Liver (tissue), 9 donors: ENCODE data around the gene KAZN. TPM values are rescaled to one million over a fixed set of nuclear protein-coding genes. Genes with fewer than 3 reads are reported as not detected.

Experiments used
- DNase-seq: peaks from one replicate; pipeline ENCODE4 v3.0.0-alpha.2; 2017; ENCODE audit warnings: low spot score
- H3K27ac ChIP-seq, 2 donors: one replicate each; pipeline ENCODE4 v1.7.0; 2013; ENCODE audit warnings: inconsistent platforms in 2 of 2, low read length in 2 of 2, control low read depth in 1 of 2, low read depth in 1 of 2, mild to moderate bottlenecking in 1 of 2
- H3K27me3 ChIP-seq, 4 donors: one replicate each; pipeline versions ENCODE4 v1.6.1 to v1.7.0; 2013; ENCODE audit warnings: low read length in 3 of 4, inconsistent platforms in 1 of 4, mild to moderate bottlenecking in 1 of 4, moderate library complexity in 1 of 4; ENCODE audit not compliant: control insufficient read depth in 4 of 4, insufficient read depth in 4 of 4
- H3K36me3 ChIP-seq, 4 donors: one replicate each; pipeline versions ENCODE4 v1.6.1 to v1.7.0; 2013; ENCODE audit warnings: low read length in 3 of 4, mild to moderate bottlenecking in 3 of 4, low read depth in 1 of 4, moderate library complexity in 1 of 4; ENCODE audit not compliant: control insufficient read depth in 4 of 4, insufficient read depth in 3 of 4
- H3K4me1 ChIP-seq, 4 donors: one replicate each; pipeline versions ENCODE4 v1.6.1 to v1.7.0; 2013; ENCODE audit warnings: low read length in 3 of 4, mild to moderate bottlenecking in 3 of 4, moderate library complexity in 1 of 4; ENCODE audit not compliant: control insufficient read depth in 4 of 4, insufficient read depth in 4 of 4
- H3K4me3 ChIP-seq, 3 donors: one replicate each; pipeline versions ENCODE4 v1.6.1 to v1.7.0; 2013; ENCODE audit warnings: low read length in 3 of 3, control low read depth in 1 of 3, low read depth in 1 of 3, mild to moderate bottlenecking in 1 of 3
- H3K9ac ChIP-seq, 2 donors: one replicate each; pipeline ENCODE4 v1.7.0; 2013; ENCODE audit warnings: low read length in 2 of 2, mild to moderate bottlenecking in 2 of 2, moderate library complexity in 2 of 2, control low read depth in 1 of 2, low read depth in 1 of 2
- H3K9me3 ChIP-seq, 4 donors: one replicate each; pipeline versions ENCODE4 v1.6.1 to v1.7.0; 2013; ENCODE audit warnings: low read length in 3 of 4; ENCODE audit not compliant: control insufficient read depth in 4 of 4
- EGR1 ChIP-seq, 2 donors: IDR thresholded peaks; 2 replicates each; pipeline ENCODE4 v1.6.1; 2016 to 2018; ENCODE audit warnings: antibody characterized with exemption in 2 of 2, low read depth in 2 of 2
- FOXA1 ChIP-seq: IDR thresholded peaks from 2 replicates; pipeline ENCODE4 v1.6.1; 2016; ENCODE audit warnings: antibody characterized with exemption
- FOXA2 ChIP-seq: IDR thresholded peaks from 2 replicates; pipeline ENCODE4 v1.6.1; 2016; ENCODE audit warnings: antibody characterized with exemption
- GABPA ChIP-seq, 2 donors: IDR thresholded peaks in 1 of 2; conservative IDR thresholded peaks in 1 of 2; 2 replicates each; pipeline ENCODE4 v1.6.1; 2016; ENCODE audit warnings: antibody characterized with exemption in 2 of 2, mild to moderate bottlenecking in 1 of 2, moderate library complexity in 1 of 2
- HNF4A ChIP-seq, 2 donors: conservative IDR thresholded peaks; 2 replicates each; pipeline ENCODE4 v1.6.1; 2016; ENCODE audit warnings: antibody characterized with exemption in 2 of 2, mild to moderate bottlenecking in 2 of 2
- HNF4G ChIP-seq: IDR thresholded peaks from 2 replicates; pipeline ENCODE4 v1.6.1; 2016; ENCODE audit warnings: antibody characterized with exemption
- JUND ChIP-seq, 2 donors: IDR thresholded peaks; 2 replicates each; pipeline ENCODE4 v1.6.1; 2016; ENCODE audit warnings: antibody characterized with exemption in 2 of 2
- NR2F2 ChIP-seq: IDR thresholded peaks from 2 replicates; pipeline ENCODE4 v1.6.1; 2016; ENCODE audit warnings: antibody characterized with exemption
- RAD21 ChIP-seq, 2 donors: IDR thresholded peaks; 2 replicates each; pipeline ENCODE4 v1.6.1; 2016; ENCODE audit warnings: antibody characterized with exemption in 2 of 2, mild to moderate bottlenecking in 2 of 2
- RXRA ChIP-seq, 2 donors: IDR thresholded peaks; 2 replicates each; pipeline ENCODE4 v1.6.1; 2017 to 2018; ENCODE audit warnings: antibody characterized with exemption in 2 of 2, mild to moderate bottlenecking in 1 of 2
- SP1 ChIP-seq: IDR thresholded peaks from 2 replicates; pipeline ENCODE4 v1.6.1; 2018; ENCODE audit warnings: antibody characterized with exemption, mild to moderate bottlenecking
- TAF1 ChIP-seq: conservative IDR thresholded peaks from 2 replicates; pipeline ENCODE4 v1.6.1; 2016; ENCODE audit warnings: antibody characterized with exemption, mild to moderate bottlenecking
- YY1 ChIP-seq: IDR thresholded peaks from 2 replicates; pipeline ENCODE4 v1.6.1; 2016; ENCODE audit warnings: antibody characterized with exemption, mild to moderate bottlenecking
- WGBS: extraction: QIAGEN DNeasy Blood & Tissue Kit; methylation state at CpG from one replicate; pipeline ENCODE4 v1.1.7; 2013; 5-methylcytosine and 5-hydroxymethylcytosine counted together
- polyA plus RNA-seq, 2 donors: library from polyadenylated mRNA; stranded (reverse) in 1 of 2; unstranded in 1 of 2; fragments of 200-250 nt in 1 of 2; fragments of >200 nt in 1 of 2; fragmentation: Nextera tagmentation in 1 of 2; extraction: Ambion mirVana in 1 of 2; gene quantifications; one replicate each; pipeline versions ENCODE4 v1.2.1 to v1.2.3, GENCODE V29; 2013 to 2015
- total RNA-seq, 2 donors: library from RNA; depleted of rRNA; stranded (reverse); fragments of >200 nt; gene quantifications; one replicate each; pipeline ENCODE4 v1.2.3, GENCODE V29; 2014
- TF ChIP-seq, protein P1 (sequence below): fragments of 150-350 bp; IDR thresholded peaks from 2 replicates; pipeline ENCODE4 v1.5.1; 2017; ENCODE audit warnings: improper control_type of control experiment, low read depth, low read length; ENCODE audit not compliant: missing input control
- TF ChIP-seq, protein P2 (sequence below): IDR thresholded peaks from 2 replicates; pipeline ENCODE4 v1.6.1; 2016; ENCODE audit warnings: antibody characterized with exemption
- TF ChIP-seq, protein P3 (sequence below): IDR thresholded peaks from 2 replicates; pipeline ENCODE4 v1.6.1; 2016; ENCODE audit warnings: antibody characterized with exemption
- TF ChIP-seq, protein P4 (sequence below): IDR thresholded peaks from 2 replicates; pipeline ENCODE4 v1.6.1; 2016; ENCODE audit warnings: antibody characterized with exemption, mild to moderate bottlenecking
- TF ChIP-seq, protein P5 (sequence below): IDR thresholded peaks from 2 replicates; pipeline ENCODE4 v1.6.1; 2016; ENCODE audit warnings: antibody characterized with exemption
- donor health status: healthy.
- donor health status: healthy.
- donor health status: healthy.
- donor health status: healthy.
- donor health status: healthy.

KAZN gene
- total and polyA plus RNA-seq, 4 donors: 1.9 to 6.9 (median 2.4) TPM

DNA sequence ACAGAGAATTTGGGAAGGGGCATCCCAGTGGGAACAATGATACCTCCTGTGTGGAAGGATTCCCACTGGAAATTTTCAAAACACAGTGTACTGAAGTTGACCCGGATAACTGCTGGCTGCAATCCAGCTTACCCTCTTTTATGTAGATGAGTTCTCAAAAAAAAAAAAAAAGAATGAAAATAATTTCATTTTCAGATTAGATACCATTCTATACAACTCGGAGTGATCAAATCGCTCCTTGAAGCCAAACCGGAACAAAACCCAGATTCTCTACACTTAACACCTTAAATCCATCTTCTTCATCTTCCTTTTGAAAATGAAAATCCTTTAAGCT is 69.1 kb downstream of the KAZN start:
- H3K9me3 ChIP-seq: no peaks in the 10 kb centered on the region
- H3K4me1 ChIP-seq: no peaks in the 10 kb centered on the region
- DNase-seq: no peak
- TF ChIP-seq, protein P1, sequence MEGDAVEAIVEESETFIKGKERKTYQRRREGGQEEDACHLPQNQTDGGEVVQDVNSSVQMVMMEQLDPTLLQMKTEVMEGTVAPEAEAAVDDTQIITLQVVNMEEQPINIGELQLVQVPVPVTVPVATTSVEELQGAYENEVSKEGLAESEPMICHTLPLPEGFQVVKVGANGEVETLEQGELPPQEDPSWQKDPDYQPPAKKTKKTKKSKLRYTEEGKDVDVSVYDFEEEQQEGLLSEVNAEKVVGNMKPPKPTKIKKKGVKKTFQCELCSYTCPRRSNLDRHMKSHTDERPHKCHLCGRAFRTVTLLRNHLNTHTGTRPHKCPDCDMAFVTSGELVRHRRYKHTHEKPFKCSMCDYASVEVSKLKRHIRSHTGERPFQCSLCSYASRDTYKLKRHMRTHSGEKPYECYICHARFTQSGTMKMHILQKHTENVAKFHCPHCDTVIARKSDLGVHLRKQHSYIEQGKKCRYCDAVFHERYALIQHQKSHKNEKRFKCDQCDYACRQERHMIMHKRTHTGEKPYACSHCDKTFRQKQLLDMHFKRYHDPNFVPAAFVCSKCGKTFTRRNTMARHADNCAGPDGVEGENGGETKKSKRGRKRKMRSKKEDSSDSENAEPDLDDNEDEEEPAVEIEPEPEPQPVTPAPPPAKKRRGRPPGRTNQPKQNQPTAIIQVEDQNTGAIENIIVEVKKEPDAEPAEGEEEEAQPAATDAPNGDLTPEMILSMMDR: no peak
- TF ChIP-seq JUND (IDR thresholded peaks at IDR 0.05): no peak
- TF ChIP-seq, protein P2, sequence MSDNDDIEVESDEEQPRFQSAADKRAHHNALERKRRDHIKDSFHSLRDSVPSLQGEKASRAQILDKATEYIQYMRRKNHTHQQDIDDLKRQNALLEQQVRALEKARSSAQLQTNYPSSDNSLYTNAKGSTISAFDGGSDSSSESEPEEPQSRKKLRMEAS: no peak
- TF ChIP-seq SP1: no peak
- no peak for TF ChIP-seq FOXA1
- no peak for TF ChIP-seq EGR1 (IDR thresholded peaks at IDR 0.05; ENCODE audit: low read depth in 2 of 2)
- TF ChIP-seq GABPA (IDR thresholded peaks at IDR 0.05 in 1 of 2, conservative IDR thresholded peaks at IDR 0.05 in 1 of 2): no peak
- TF ChIP-seq RXRA (IDR thresholded peaks at IDR 0.05): no peak
- no peak for TF ChIP-seq HNF4G
- no peak for TF ChIP-seq FOXA2
- no peak for TF ChIP-seq YY1
- TF ChIP-seq, protein P3, sequence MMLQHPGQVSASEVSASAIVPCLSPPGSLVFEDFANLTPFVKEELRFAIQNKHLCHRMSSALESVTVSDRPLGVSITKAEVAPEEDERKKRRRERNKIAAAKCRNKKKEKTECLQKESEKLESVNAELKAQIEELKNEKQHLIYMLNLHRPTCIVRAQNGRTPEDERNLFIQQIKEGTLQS: no peak
- TF ChIP-seq, protein P4, sequence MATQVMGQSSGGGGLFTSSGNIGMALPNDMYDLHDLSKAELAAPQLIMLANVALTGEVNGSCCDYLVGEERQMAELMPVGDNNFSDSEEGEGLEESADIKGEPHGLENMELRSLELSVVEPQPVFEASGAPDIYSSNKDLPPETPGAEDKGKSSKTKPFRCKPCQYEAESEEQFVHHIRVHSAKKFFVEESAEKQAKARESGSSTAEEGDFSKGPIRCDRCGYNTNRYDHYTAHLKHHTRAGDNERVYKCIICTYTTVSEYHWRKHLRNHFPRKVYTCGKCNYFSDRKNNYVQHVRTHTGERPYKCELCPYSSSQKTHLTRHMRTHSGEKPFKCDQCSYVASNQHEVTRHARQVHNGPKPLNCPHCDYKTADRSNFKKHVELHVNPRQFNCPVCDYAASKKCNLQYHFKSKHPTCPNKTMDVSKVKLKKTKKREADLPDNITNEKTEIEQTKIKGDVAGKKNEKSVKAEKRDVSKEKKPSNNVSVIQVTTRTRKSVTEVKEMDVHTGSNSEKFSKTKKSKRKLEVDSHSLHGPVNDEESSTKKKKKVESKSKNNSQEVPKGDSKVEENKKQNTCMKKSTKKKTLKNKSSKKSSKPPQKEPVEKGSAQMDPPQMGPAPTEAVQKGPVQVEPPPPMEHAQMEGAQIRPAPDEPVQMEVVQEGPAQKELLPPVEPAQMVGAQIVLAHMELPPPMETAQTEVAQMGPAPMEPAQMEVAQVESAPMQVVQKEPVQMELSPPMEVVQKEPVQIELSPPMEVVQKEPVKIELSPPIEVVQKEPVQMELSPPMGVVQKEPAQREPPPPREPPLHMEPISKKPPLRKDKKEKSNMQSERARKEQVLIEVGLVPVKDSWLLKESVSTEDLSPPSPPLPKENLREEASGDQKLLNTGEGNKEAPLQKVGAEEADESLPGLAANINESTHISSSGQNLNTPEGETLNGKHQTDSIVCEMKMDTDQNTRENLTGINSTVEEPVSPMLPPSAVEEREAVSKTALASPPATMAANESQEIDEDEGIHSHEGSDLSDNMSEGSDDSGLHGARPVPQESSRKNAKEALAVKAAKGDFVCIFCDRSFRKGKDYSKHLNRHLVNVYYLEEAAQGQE: no peak
- TF ChIP-seq, protein P5, sequence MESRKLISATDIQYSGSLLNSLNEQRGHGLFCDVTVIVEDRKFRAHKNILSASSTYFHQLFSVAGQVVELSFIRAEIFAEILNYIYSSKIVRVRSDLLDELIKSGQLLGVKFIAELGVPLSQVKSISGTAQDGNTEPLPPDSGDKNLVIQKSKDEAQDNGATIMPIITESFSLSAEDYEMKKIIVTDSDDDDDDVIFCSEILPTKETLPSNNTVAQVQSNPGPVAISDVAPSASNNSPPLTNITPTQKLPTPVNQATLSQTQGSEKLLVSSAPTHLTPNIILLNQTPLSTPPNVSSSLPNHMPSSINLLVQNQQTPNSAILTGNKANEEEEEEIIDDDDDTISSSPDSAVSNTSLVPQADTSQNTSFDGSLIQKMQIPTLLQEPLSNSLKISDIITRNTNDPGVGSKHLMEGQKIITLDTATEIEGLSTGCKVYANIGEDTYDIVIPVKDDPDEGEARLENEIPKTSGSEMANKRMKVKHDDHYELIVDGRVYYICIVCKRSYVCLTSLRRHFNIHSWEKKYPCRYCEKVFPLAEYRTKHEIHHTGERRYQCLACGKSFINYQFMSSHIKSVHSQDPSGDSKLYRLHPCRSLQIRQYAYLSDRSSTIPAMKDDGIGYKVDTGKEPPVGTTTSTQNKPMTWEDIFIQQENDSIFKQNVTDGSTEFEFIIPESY: no peak
- TF ChIP-seq HNF4A (conservative IDR thresholded peaks at IDR 0.05): no peak
- no peak for TF ChIP-seq TAF1
- TF ChIP-seq RAD21 (IDR thresholded peaks at IDR 0.05): no peak
- no peak for TF ChIP-seq NR2F2
- no peak overlapping the region for H3K9ac ChIP-seq
- H3K27ac ChIP-seq: no peak overlapping the region
- H3K27me3 ChIP-seq: no peaks in the 10 kb centered on the region
- 75% methylated on average over 4 of the region's 4 CpGs for WGBS
- no peaks in the 10 kb centered on the region for H3K36me3 ChIP-seq
- H3K4me3 ChIP-seq: no peak overlapping the region
